ENCODE data around the gene INCENP. TPM values are rescaled to one million over a fixed set of nuclear protein-coding genes. Genes with fewer than 3 reads are reported as not detected.
A peak's percentile ranks its signal among the peaks of the same experiment; 100 is the strongest.

The INCENP gene
- polyA plus RNA-seq, 1 of the 3 experiments (the other 2 are of a cell fraction) = 20.1 TPM

GRCh38 chr11:62151737-62152102 is 27.9 kb downstream of the INCENP start:
- no peak overlapping the region for H3K4me3 ChIP-seq (ENCODE audit: low read depth in 2 of 2, low read length in 1 of 2)
- H4K20me1 ChIP-seq (ENCODE audit: insufficient read depth) = no peaks in the 10 kb centered on the region
- no peak for DNase-seq
- H2AFZ ChIP-seq (ENCODE audit: low read depth) = no peak overlapping the region
- no peaks in the 10 kb centered on the region for H3K27me3 ChIP-seq (ENCODE audit: insufficient read depth)
- peaks cover 5% of the 10 kb centered on the region for H3F3A ChIP-seq (replicated peaks; ENCODE audit: insufficient read depth)
- CTCF ChIA-PET = interaction anchor here (1.1 to 2.1 kb wide), 3 partner anchors 20 to 159 kb away, joined by 3 to 10 read pairs (median 6); no protein-coding TSS in a partner anchor
- no peak overlapping the region for H3K27ac ChIP-seq (ENCODE audit: low read depth in 2 of 2, low read length in 1 of 2)
- peaks cover 38 to 60% of the 10 kb centered on the region in 2 experiments for H3K36me3 ChIP-seq (replicated peaks in 1 of 2; ENCODE audit: control insufficient read depth in 1 of 2, insufficient read depth in 2 of 2, low read length in 1 of 2)
- H3K4me2 ChIP-seq = no peak overlapping the region
- TF ChIP-seq USF1 (IDR thresholded peaks at IDR 0.05; ENCODE audit: borderline replicate concordance, low read depth) = no peak
- TF ChIP-seq MXI1 (IDR thresholded peaks at IDR 0.05; ENCODE audit: low read depth, low read length) = no peak
- TF ChIP-seq RXRA (IDR thresholded peaks at IDR 0.05; ENCODE audit: borderline replicate concordance, low read depth) = no peak
- no peak for TF ChIP-seq FOSL2 (IDR thresholded peaks at IDR 0.05; ENCODE audit: borderline replicate concordance, low read depth)
- TF ChIP-seq, protein P1, sequence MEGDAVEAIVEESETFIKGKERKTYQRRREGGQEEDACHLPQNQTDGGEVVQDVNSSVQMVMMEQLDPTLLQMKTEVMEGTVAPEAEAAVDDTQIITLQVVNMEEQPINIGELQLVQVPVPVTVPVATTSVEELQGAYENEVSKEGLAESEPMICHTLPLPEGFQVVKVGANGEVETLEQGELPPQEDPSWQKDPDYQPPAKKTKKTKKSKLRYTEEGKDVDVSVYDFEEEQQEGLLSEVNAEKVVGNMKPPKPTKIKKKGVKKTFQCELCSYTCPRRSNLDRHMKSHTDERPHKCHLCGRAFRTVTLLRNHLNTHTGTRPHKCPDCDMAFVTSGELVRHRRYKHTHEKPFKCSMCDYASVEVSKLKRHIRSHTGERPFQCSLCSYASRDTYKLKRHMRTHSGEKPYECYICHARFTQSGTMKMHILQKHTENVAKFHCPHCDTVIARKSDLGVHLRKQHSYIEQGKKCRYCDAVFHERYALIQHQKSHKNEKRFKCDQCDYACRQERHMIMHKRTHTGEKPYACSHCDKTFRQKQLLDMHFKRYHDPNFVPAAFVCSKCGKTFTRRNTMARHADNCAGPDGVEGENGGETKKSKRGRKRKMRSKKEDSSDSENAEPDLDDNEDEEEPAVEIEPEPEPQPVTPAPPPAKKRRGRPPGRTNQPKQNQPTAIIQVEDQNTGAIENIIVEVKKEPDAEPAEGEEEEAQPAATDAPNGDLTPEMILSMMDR (IDR thresholded peaks at IDR 0.05) = no peak
- no peak for TF ChIP-seq RAD21 (IDR thresholded peaks at IDR 0.05; ENCODE audit: low read length)
- TF ChIP-seq RCOR1 (IDR thresholded peaks at IDR 0.05; ENCODE audit: low read length) = no peak
- TF ChIP-seq SMC3 (IDR thresholded peaks at IDR 0.05; ENCODE audit: low read depth, low read length) = no peak
- no peak for TF ChIP-seq TAF1 (IDR thresholded peaks at IDR 0.05; ENCODE audit: borderline replicate concordance, low read depth, low read length)
- no peak for TF ChIP-seq EZH2phosphoT487 (IDR thresholded peaks at IDR 0.05; ENCODE audit: borderline replicate concordance, low read depth)
- no peak for TF ChIP-seq FOXJ3 (CRISPR knock-in tag; IDR thresholded peaks at IDR 0.05)
- no peak overlapping the region for H3K9ac ChIP-seq
- POLR2A ChIA-PET = no interaction called here
- no peaks in the 10 kb centered on the region for H3K79me2 ChIP-seq (ENCODE audit: insufficient read depth)
- 93% methylated on average over 7 of the region's 9 CpGs for WGBS (ENCODE audit: low lambda C conversion rate)
- no peaks in the 10 kb centered on the region for H3K9me3 ChIP-seq
- no peaks in the 10 kb centered on the region for H3K4me1 ChIP-seq (ENCODE audit: control insufficient read depth in 1 of 2, insufficient read depth in 2 of 2, low read depth in 1 of 2, low read length in 1 of 2)
- H3K9me2 ChIP-seq = no peaks in the 10 kb centered on the region

- Histone ChIP-seq H3K4me2 (no peak overlapping the region), H3K9ac (no peak overlapping the region), H3K27me3 (ENCODE audit: insufficient read depth) (no peaks in the 10 kb centered on the region), H3K4me3 (ENCODE audit: low read depth in 2 of 2, low read length in 1 of 2) (no peak overlapping the region), H3F3A (replicated peaks; ENCODE audit: insufficient read depth) (peaks cover 5% of the 10 kb centered on the region), H3K9me2 (no peaks in the 10 kb centered on the region), H3K36me3 (replicated peaks in 1 of 2; ENCODE audit: control insufficient read depth in 1 of 2, insufficient read depth in 2 of 2, low read length in 1 of 2) (peaks cover 38 to 53% of the 10 kb centered on the region in 2 experiments), H3K27ac (ENCODE audit: low read depth in 2 of 2, low read length in 1 of 2) (no peak overlapping the region), H3K79me2 (ENCODE audit: insufficient read depth) (no peaks in the 10 kb centered on the region), H3K9me3 (no peaks in the 10 kb centered on the region), H3K4me1 (ENCODE audit: control insufficient read depth in 1 of 2, insufficient read depth in 2 of 2, low read depth in 1 of 2, low read length in 1 of 2) (no peaks in the 10 kb centered on the region), H2AFZ (ENCODE audit: low read depth) (no peak overlapping the region), H4K20me1 (ENCODE audit: insufficient read depth) (no peaks in the 10 kb centered on the region)
- DNase-seq = peak; percentile 6
- ChIA-PET CTCF (interaction anchor here (1.6 kb wide), 1 partner anchor 19 kb away, joined by 6 read pairs; no protein-coding TSS in a partner anchor), POLR2A (no interaction called here)
- TF ChIP-seq SIN3A (IDR thresholded peaks at IDR 0.05; ENCODE audit: borderline replicate concordance, low read depth, low read length) = no peak
- no peak for TF ChIP-seq TCF12 (IDR thresholded peaks at IDR 0.05)
- no peak for TF ChIP-seq GABPA (IDR thresholded peaks at IDR 0.05; ENCODE audit: low read depth)
- no peak for TF ChIP-seq TAF1 (IDR thresholded peaks at IDR 0.05; ENCODE audit: borderline replicate concordance, low read depth, low read length)
- no peak for TF ChIP-seq TEAD4 (IDR thresholded peaks at IDR 0.05; ENCODE audit: borderline replicate concordance, insufficient read depth)
- TF ChIP-seq RFX5 (IDR thresholded peaks at IDR 0.05; ENCODE audit: low read length) = no peak
- TF ChIP-seq MXI1 (IDR thresholded peaks at IDR 0.05; ENCODE audit: low read depth, low read length) = no peak
- TF ChIP-seq RCOR1 (IDR thresholded peaks at IDR 0.05; ENCODE audit: low read length) = no peak
- no peak for TF ChIP-seq PBX3 (IDR thresholded peaks at IDR 0.05)
- 98% methylated on average over 14 of the region's 14 CpGs for WGBS (ENCODE audit: low lambda C conversion rate)
Measured at GRCh38 chr11:62152245-62153086, 28.7 kb downstream of the INCENP start.

Data from SK-N-SH (cell line).